HG02763 (cell line): ENCODE data around the gene OSBPL2.

Experiments used
- ATAC-seq: cut with Tn5 transposase; IDR thresholded peaks from one replicate; pipeline ENCODE4 v1.9.1; 2021; ENCODE audit warnings: mild to moderate bottlenecking, moderate library complexity; ENCODE audit not compliant: unreplicated experiment

The OSBPL2 gene

DNA sequence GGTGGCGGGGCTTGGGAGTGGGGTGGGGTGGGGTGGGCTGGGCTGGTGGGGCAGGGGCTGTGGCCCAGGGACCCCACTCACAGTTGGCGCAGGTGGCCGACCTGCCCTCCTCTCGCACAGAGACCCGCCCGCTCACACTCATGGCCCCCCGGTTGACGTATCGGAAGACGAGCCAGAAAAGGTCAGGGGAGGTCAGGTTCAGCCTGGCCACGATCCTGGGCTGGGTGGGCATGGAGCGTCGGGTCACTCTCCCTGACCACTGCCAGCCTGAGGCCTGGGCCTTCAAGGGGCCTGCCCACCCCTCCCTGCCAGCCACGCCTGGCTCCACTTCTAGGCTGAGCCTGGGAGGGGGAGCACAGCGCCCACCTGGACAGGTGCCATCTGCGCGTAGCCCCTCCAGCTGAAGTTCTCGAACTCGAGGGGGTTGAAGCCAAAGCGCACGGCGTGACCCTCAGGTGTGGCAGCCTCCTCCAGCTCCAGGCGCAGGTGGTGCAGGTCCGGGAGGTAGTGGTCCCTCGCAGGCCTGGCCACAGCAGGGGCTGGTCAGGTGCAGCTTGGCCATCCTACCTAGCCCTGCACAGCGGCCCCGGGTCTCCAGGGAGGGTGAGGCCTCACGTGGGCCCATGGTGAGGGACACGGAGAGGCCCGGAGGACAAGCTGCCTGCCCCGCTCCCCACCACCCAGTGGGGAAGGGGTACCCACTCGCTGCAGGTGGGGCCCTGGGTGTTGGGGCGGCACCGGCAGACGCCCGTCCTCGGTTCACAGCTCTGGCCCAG is 95.7 kb downstream of the OSBPL2 start:
- no peak for ATAC-seq

DNA sequence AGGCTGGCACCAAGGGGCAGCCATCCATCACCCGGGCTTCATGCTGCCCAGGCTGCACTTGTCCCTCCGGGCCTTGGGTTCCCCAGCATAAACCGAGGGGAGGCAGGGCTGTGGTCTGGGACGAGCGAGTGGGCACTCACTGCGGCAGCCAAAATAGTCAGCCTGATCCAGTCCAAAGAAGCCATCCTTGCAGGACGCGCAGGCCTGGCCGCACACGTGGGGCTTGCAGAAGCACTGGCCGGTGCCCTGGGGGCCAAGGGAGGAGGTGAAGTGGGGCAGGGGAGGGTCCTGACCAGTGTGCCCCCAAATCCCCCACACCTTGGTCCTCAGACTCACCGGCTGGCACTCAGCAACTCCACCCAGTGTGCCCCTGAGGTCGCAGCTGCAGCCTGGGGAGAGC is 96.6 kb downstream of the OSBPL2 start:
- ATAC-seq: no peak

DNA sequence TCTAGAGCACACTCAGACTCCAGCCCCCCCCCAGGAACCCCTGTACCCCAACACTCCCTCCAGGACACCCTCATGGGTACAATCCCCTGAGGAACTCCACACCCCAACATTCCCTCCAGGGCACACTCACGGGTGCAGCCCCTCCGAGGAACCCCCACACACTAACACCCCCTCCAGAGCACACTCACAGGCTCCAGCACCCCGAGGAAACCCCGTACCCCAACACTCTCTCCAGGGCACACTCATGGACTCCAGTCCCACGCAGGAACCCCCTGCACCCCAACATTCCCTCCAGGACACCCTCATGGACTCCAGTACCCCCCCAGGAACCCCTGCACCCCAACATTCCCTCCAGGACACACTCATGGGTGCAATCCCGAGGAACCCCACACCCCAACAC is 97.2 kb downstream of the OSBPL2 start:
- ATAC-seq: no peak

DNA sequence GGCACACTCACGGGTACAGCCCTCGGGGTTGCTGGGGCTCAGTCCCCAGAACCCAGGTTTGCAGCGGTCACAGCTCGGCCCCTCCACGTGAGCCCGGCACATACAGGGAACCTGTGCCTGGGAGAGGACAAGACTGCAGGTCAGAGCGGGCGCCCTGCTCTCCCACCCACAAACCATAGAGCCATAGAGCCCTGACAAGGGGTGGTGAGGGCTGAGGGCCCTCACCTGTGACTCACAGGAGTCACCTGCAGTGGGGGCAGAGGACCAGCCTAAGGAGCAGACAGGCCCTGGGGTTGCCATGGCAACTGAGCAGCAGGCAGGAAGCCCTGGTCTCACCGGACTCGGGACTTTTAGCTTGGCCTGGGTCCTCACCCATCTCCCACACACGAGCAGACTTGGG is 98.0 kb downstream of the OSBPL2 start:
- ATAC-seq: no peak

DNA sequence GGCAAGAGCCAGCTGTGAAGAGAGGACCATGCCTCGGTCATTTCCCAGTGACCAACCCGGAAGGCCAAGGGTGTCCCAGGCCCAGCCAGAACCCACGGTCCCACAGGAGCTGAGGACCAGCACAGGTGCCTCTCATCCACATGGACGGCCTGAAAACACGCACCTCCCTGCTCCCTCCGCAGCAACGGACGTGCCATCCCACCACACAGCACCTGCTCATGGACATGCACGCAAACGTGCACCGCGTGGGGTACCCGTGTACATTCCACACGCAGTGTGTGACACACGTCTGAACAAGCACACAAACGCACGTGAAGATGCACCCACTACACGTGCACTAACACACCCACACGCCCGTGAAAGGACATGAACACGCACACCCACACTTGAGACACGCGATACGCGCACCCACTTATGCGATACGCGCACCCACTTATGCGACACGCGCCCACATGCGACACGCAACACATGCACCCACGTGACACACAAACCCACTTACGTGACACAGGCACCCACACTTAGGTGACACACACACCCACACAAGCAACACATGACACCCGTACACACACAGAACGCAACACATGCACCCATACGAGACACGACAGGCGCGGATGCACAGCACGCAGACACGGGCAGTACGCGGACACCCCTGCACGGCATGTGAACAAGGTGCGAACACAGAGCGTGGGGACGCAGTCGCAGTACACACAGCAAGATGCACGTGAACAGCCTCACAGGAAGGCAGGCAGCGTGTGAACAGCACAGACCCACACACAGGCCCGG is 98.6 kb downstream of the OSBPL2 start:
- no peak for ATAC-seq

DNA sequence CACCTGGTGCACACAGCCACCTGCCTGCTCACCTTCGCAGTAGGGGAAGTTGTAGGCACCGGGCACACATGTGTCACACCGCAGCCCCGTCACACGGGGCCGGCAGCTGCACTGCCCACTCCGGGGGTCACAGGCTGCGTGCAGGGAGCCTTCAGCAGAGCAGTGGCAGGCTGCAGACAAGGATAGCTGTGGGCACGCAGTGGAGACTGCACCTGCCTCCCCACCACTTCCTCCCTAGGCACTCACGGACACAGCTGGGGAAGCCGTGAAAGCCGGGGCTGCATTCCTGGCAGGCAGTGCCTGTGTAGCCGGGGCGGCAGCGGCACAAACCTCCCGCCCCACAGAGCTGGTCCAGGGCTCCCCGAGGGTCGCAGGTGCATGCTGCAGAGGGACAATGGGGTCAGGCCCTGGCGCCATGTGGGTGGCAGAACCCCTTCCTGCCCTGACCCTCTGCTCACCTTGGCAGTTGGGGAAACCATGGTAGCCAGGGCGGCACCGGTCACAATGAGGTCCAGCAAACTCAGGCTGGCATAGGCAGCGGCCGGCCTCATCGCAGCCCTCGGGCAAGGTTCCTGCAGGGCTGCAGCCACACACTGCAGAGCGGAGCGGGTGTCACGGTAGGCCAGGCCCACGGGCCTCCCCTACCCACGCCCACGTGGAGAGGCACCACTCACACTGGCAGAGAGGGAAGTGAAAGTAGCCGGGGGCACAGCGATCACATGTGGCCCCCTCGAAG is 99.4 kb downstream of the OSBPL2 start:
- no peak for ATAC-seq

DNA sequence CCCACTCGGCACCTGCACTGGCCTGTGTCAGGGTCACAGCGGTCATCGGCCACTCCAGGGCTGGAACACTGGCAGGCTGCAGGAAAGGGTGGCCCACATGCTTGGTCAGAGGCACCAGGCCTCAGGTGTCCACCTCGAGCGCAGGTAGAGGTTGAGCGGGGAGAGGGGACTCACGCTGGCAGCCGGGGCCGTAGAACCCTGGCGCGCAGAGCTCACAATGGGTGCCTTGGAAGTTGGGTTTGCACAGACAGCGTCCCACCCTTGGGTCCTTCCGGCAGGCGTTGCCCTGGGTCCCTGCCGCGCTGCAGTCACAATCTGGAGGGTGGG is 99.9 kb downstream of the OSBPL2 start:
- ATAC-seq: no peak

DNA sequence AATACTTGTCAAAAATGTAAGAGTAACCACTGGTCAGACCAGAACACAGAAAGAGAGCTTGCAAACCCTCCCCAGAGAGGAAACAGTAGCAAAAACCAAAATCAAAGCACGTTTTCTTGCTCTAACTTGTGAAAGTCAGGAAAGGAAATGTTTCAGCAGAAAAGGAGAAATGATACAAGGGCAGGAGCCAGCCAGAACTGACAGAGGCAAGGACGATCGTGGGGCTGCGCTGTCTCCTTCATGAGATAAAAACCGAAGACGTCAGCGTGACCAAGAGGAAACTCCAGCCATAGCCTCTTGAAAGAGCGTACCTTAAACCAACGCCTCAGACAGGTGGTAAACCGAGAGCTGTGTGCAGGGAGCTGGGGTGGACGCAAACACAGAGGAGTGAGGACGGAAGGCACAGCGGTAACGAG is 101.3 kb downstream of the OSBPL2 start:
- ATAC-seq: peak; percentile 60

DNA sequence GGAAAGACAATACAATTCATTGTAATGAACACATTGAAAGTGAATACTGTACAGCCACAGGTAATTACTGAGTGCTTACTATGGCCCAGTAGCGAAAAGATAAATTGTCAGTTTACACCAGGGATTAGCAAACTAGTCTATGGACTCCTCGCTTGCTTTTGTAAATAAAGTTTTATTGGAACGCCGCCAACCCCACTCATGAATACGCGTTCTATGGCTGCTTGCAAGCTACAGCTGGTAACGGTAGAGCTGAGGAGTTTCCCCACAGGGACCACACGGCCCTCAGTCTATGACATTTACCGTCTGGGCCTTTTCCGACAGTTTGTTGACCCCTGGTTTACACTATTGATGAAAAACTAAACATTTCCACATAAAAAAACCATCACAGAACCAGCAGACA is 104.6 kb downstream of the OSBPL2 start:
- ATAC-seq: no peak

DNA sequence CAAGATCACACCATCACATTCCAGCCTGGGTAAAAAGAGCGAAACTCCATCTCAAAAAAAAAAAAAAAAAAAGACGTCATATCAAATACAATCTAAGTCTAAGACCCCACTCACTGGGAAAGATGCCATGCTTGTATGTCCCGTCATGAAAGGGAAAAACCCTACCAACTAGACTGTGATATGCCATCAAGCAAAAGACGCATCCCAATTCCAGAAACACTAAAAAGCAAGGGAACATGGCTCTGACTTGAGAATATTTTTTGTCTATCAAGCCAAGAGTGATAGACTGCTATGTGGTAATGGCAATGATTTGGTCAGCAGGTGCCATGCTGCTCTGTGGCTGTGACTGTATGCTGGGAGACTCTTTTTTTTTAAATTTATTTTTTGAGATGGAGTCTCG is 105.8 kb downstream of the OSBPL2 start:
- ATAC-seq: no peak

DNA sequence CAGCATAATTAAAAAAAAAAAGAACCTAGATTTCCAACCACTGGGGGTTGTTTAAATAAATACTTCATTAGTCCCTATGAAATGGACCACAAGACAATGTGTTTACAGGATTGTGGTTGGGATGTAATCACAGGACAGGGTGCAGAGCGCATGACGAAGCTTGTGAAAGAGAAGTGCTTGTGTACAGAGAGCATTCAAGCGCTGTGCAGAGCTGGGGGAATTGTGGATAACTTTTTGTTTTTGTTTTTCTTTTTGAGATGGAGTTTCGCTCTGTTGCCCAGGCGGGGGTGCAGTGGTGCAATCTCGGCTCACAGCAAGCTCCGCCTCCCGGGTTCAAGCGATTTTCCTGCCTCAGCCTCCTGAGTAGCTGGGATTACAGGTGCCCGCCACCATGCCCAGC is 106.5 kb downstream of the OSBPL2 start:
- no peak for ATAC-seq
